Dendritic cell treated with granulocyte-macrophage colony-stimulating factor and Interleukin-4, amounts not matched to agents 40 ng/mL and 50 ng/mL, for 4 days (primary cell): ENCODE data around the gene KIF22.
A peak's percentile ranks its signal among the peaks of the same experiment; 100 is the strongest.
"Not testable (repeated sequence)": the region's sequence is repeated elsewhere in the genome, so short reads cannot be mapped to it uniquely, and the experiment has no call there.

Source experiments
- H3K27ac Mint-ChIP-seq: one replicate; pipeline ENCODE4 v1.8.0; 2022; ENCODE audit warnings: mild to moderate bottlenecking, mixed read lengths
- H3K27me3 Mint-ChIP-seq: one replicate; pipeline ENCODE4 v1.8.0; 2022; ENCODE audit warnings: mild to moderate bottlenecking, mixed read lengths
- H3K36me3 Mint-ChIP-seq: one replicate; pipeline ENCODE4 v1.8.0; 2022; ENCODE audit warnings: low read depth, mixed read lengths
- H3K4me1 Mint-ChIP-seq: one replicate; pipeline ENCODE4 v1.8.0; 2022; ENCODE audit warnings: low read depth, mixed read lengths
- H3K4me3 Mint-ChIP-seq: one replicate; pipeline ENCODE4 v1.8.0; 2022; ENCODE audit warnings: mild to moderate bottlenecking, moderate library complexity, mixed read lengths
- H3K9me3 Mint-ChIP-seq: one replicate; pipeline ENCODE4 v1.8.0; 2022; ENCODE audit warnings: mixed read lengths
- intact Hi-C: fragments of 100-400 bp; cut with micrococcal nuclease; formaldehyde crosslinking; loops from one replicate; pipeline ENCODE4 v1.15.0; 2022

The KIF22 gene

GRCh38 chr16:29820271-29820701 lies 29.7 kb downstream of the KIF22 start, which contains the start of gene MVP:
MVP (plus strand) TSS chr16:29820462; CDS start chr16:29830550, 10,088 bp downstream.
- Mint-ChIP-seq H3K27me3 (no peaks in the 10 kb centered on the region), H3K9me3 (no peaks in the 10 kb centered on the region), H3K4me1 (peaks cover 64% of the 10 kb centered on the region), H3K36me3 (peaks cover 72% of the 10 kb centered on the region), H3K4me3 (peak within 1 kb of the TSS; percentile 94), H3K27ac (peak within 1 kb of the TSS; percentile 95)
- intact Hi-C loops: loop anchor here (5.0 kb wide), 1 partner anchor 42 kb away; the partner anchor contains the start of gene CDIPT

GRCh38 chr16:29820730-29821642 lies 30.4 kb downstream of the KIF22 start:
- Mint-ChIP-seq H3K4me3 (peak overlapping the region; percentile 94), H3K27me3 (no peaks in the 10 kb centered on the region), H3K4me1 (peaks cover 67% of the 10 kb centered on the region), H3K9me3 (no peaks in the 10 kb centered on the region), H3K27ac (peak overlapping the region; percentile 95), H3K36me3 (peaks cover 75% of the 10 kb centered on the region)
- intact Hi-C loops: loop anchor here (5.0 kb wide), 1 partner anchor 41 kb away; the partner anchor contains the start of gene CDIPT

- peak overlapping the region; percentile 94 for H3K4me3 Mint-ChIP-seq
- peaks cover 71% of the 10 kb centered on the region for H3K36me3 Mint-ChIP-seq
- intact Hi-C loops: loop anchor here (5.0 kb wide), 1 partner anchor 41 kb away; the partner anchor contains the start of gene CDIPT
- H3K9me3 Mint-ChIP-seq: no peaks in the 10 kb centered on the region
- H3K4me1 Mint-ChIP-seq: peaks cover 67% of the 10 kb centered on the region
- H3K27me3 Mint-ChIP-seq: no peaks in the 10 kb centered on the region
- peak overlapping the region; percentile 95 for H3K27ac Mint-ChIP-seq
Measured at GRCh38 chr16:29821643-29822115, 31.1 kb downstream of the KIF22 start.

- Mint-ChIP-seq H3K27ac (no peak overlapping the region), H3K36me3 (peaks cover 56% of the 10 kb centered on the region), H3K4me1 (peaks cover 45% of the 10 kb centered on the region), H3K27me3 (no peaks in the 10 kb centered on the region), H3K4me3 (no peak overlapping the region), H3K9me3 (no peaks in the 10 kb centered on the region)
- intact Hi-C loops: loop anchor here (5.0 kb wide), 1 partner anchor 38 kb away; the partner anchor contains the start of gene CDIPT
Measured at GRCh38 chr16:29824589-29825144, 34.1 kb downstream of the KIF22 start.

GRCh38 chr16:29825145-29826044 lies 34.8 kb downstream of the KIF22 start:
- Mint-ChIP-seq H3K4me3 (no peak overlapping the region), H3K27ac (no peak overlapping the region), H3K27me3 (no peaks in the 10 kb centered on the region), H3K36me3 (peaks cover 56% of the 10 kb centered on the region), H3K9me3 (no peaks in the 10 kb centered on the region), H3K4me1 (peaks cover 40% of the 10 kb centered on the region)
- intact Hi-C loops: no loop called here

GRCh38 chr16:29826342-29826695 lies 35.8 kb downstream of the KIF22 start:
- Mint-ChIP-seq H3K27ac (no peak overlapping the region), H3K4me3 (no peak overlapping the region), H3K27me3 (no peaks in the 10 kb centered on the region), H3K36me3 (peaks cover 59% of the 10 kb centered on the region), H3K4me1 (peaks cover 34% of the 10 kb centered on the region), H3K9me3 (no peaks in the 10 kb centered on the region)
- intact Hi-C loops: no loop called here

- intact Hi-C loops: no loop called here
- Mint-ChIP-seq H3K36me3 (peaks cover 78% of the 10 kb centered on the region), H3K27me3 (no peaks in the 10 kb centered on the region), H3K4me1 (peaks cover 7% of the 10 kb centered on the region), H3K9me3 (no peaks in the 10 kb centered on the region), H3K4me3 (no peak overlapping the region), H3K27ac (no peak overlapping the region)
Measured at GRCh38 chr16:29830774-29831173, 40.2 kb downstream of the KIF22 start.

- H3K27me3 Mint-ChIP-seq: no peaks in the 10 kb centered on the region
- no peak overlapping the region for H3K4me3 Mint-ChIP-seq
- intact Hi-C loops: no loop called here
- no peaks in the 10 kb centered on the region for H3K9me3 Mint-ChIP-seq
- peaks cover 6% of the 10 kb centered on the region for H3K4me1 Mint-ChIP-seq
- H3K27ac Mint-ChIP-seq: no peak overlapping the region
- H3K36me3 Mint-ChIP-seq: peaks cover 82% of the 10 kb centered on the region
Measured at GRCh38 chr16:29831490-29831889, 40.9 kb downstream of the KIF22 start.

- H3K4me3 Mint-ChIP-seq, H3K27ac Mint-ChIP-seq, H3K9me3 Mint-ChIP-seq, H3K4me1 Mint-ChIP-seq, H3K27me3 Mint-ChIP-seq, intact Hi-C loops: not testable (repeated sequence)
- peaks cover 92% of the 10 kb centered on the region for H3K36me3 Mint-ChIP-seq
Measured at GRCh38 chr16:29833219-29833618, 42.7 kb downstream of the KIF22 start.

- intact Hi-C loops: no loop called here
- Mint-ChIP-seq H3K4me1 (no peaks in the 10 kb centered on the region), H3K36me3 (peaks cover 100% of the 10 kb centered on the region), H3K27ac (no peak overlapping the region), H3K27me3 (no peaks in the 10 kb centered on the region), H3K9me3 (no peaks in the 10 kb centered on the region), H3K4me3 (no peak overlapping the region)
Measured at GRCh38 chr16:29834079-29834478, 43.5 kb downstream of the KIF22 start.

- Mint-ChIP-seq H3K36me3 (peaks cover 100% of the 10 kb centered on the region), H3K4me3 (no peak overlapping the region), H3K27me3 (no peaks in the 10 kb centered on the region), H3K4me1 (no peaks in the 10 kb centered on the region), H3K27ac (no peak overlapping the region), H3K9me3 (no peaks in the 10 kb centered on the region)
- intact Hi-C loops: no loop called here
Measured at GRCh38 chr16:29835926-29836325, 45.4 kb downstream of the KIF22 start.

- no peak overlapping the region for H3K27ac Mint-ChIP-seq
- H3K36me3 Mint-ChIP-seq: peaks cover 100% of the 10 kb centered on the region
- H3K9me3 Mint-ChIP-seq: no peaks in the 10 kb centered on the region
- no peaks in the 10 kb centered on the region for H3K4me1 Mint-ChIP-seq
- no peaks in the 10 kb centered on the region for H3K27me3 Mint-ChIP-seq
- intact Hi-C loops: no loop called here
- no peak overlapping the region for H3K4me3 Mint-ChIP-seq
Measured at GRCh38 chr16:29836623-29837022, 46.1 kb downstream of the KIF22 start.

GRCh38 chr16:29837841-29838240 lies 47.3 kb downstream of the KIF22 start:
- H3K4me3 Mint-ChIP-seq: no peak overlapping the region
- peaks cover 100% of the 10 kb centered on the region for H3K36me3 Mint-ChIP-seq
- H3K4me1 Mint-ChIP-seq: peaks cover 3% of the 10 kb centered on the region
- intact Hi-C loops: no loop called here
- no peaks in the 10 kb centered on the region for H3K27me3 Mint-ChIP-seq
- no peaks in the 10 kb centered on the region for H3K9me3 Mint-ChIP-seq
- H3K27ac Mint-ChIP-seq: no peak overlapping the region
